HTERT RPE-1 (cell line): Measurements from ENCODE around the gene TNP1.

Experiments
- in situ Hi-C: fragments of 300-500 bp; cut with MboI; formaldehyde crosslinking; loops from 4 replicates; pipeline ENCODE4 v1.14.3; 2020; ENCODE audit warnings: low sequenced_read_pairs

The TNP1 gene

GRCh38 chr2:216845426-216845825, 14.4 kb downstream of the TNP1 start:
- in situ Hi-C loops, result no loop called here

DNA sequence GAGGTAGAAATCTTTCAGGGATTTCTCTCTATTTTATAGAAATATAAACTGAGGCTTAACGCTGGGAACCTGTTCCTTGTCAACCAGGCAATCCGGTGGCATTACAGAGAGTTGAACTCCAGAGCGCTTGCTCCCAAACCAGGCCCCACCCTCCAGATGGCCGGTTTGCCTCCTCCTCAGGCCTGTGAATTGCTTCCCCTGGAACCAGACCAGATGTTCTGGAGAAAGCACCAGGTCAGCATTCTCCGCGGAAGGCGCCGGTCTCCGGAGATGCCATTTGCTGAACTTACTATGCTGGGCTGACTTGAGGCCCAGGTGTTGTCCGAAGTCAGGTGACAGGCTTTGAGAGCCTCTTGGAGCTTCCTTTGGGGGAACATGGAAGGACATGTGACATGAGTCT, 17.2 kb downstream of the TNP1 start:
- in situ Hi-C loops, result no loop called here

DNA sequence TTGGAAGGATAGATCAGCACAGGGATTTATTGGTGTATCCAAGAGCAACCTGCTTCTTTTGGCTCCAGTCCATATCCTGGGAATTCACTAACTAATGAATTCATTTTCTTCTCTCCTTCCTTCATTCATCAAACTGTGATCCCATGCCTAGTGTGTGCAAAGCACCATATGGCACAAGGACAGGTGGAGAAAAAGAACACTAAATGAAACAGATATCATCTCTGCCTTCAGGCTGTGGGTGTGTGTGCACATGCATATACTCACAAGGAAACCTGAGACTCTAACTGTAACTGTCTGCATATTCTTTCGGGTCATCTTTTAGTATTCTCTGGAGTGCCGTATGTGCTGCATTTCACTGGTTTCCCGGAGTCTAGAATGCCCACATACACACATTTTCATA, 20.2 kb downstream of the TNP1 start:
- in situ Hi-C loops, result no loop called here

- in situ Hi-C loops, result no loop called here
These were observed 21.7 kb downstream of the TNP1 start for GRCh38 chr2:216838151-216838550.

DNA sequence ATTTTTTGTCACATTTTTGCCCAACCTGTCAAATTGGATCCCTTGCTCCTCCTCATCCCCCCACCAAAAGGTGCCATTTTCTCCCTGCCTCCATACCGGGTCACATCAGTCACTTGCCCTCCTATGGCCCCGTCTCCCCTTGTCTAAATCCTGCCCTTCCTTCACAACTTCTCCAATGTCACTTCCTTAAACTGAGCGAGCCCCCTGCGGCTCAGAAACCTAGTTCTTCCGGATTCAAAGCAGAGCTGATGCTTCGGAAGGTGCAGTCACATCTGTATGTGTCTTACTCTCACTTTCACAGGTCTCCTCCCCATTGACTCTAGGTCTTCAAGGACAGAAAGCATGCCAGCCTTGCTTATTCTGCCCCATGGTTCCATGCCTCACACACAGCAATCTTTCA, 22.1 kb downstream of the TNP1 start:
- in situ Hi-C loops, result no loop called here

DNA sequence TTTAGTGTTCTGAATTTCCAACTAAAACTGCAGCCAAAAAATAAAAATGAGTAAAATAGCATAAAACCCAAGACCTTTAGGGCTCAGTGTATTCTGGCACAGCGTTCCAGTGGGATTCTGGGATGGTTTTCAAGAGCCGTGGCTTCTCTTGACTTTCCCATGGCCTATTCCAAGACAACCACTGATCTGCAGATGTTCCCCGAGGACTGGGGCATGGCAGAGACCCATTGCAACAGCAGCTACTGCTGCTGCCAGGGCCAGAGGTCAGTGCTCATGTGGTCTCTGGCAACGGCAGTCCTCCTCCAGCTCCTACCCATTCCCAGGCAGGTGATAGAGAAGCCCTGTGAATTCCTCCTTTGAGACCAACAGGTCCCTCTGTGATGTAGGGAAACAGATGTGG, 26.8 kb downstream of the TNP1 start:
- in situ Hi-C loops, result no loop called here

- in situ Hi-C loops, result no loop called here
These were observed 29.5 kb downstream of the TNP1 start for GRCh38 chr2:216830346-216830745.

DNA sequence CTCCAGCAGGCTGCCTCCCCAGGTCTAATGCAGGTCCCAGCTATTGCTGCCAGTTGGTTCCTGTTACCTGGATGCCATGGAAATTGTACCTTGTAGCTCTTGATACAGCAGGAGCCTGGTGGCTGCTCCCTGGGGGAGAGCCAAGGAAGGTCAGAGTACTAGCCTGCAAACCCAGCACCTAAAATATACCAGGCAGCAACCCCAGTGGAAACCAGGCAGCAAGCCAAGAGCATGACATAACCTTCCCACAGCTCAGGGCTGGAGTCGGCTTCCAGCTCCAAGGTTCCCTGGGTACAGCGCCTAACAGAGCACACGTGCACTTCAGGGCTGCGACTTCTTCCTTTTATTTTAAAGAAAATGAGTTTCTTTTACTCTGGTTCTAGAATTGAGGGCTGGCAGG, 30.3 kb downstream of the TNP1 start:
- in situ Hi-C loops, result no loop called here

DNA sequence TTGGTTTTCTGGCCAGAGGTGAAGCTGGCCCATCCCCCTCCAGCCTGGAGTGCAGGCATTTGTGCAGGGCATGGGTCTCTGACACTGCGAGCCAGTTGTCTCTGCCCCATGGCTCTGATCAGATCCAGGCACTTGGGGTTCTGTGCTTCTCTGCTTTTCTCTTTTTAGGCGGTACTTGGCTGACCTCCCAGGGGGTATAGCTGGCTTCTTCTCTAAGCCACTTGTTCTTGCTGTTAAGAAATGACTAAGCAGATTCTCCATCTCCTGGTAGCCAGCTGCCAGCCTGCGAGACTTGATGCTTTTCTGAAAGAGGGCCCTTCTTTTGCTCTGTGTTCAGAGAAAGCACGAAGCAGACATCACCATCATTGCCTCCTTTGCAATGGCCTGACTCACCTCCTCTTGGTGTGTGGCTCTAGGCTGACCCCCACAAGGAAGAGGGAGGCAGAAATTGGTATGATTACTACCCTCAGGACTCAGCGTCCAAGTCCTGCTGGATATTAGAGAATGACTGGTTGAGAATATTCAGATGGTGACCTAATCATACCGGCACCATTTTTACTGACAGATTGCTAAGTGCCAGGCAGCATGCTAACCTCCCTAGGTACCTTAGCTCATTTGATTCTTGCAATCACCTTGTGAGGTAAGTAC, 32.7 kb downstream of the TNP1 start:
- in situ Hi-C loops, result no loop called here

DNA sequence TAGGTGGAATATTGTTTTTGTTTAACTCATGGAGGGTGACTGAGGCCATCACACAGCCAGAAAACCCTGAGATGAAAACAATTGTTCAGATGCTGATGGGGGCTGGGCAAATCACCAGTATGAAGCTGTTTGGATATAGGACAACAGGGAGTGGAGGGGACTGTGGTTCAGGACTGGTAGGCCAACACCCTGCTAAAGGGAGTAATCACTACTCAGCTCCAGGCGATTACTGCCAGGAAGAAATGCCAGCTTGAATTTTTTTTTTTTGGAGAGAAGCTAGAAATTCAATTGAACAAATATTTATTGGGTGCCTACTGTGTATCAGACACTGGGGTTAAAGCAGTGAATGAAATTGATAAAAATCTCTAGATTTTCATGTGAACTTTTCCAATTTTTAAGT, 37.4 kb downstream of the TNP1 start:
- in situ Hi-C loops, result no loop called here

DNA sequence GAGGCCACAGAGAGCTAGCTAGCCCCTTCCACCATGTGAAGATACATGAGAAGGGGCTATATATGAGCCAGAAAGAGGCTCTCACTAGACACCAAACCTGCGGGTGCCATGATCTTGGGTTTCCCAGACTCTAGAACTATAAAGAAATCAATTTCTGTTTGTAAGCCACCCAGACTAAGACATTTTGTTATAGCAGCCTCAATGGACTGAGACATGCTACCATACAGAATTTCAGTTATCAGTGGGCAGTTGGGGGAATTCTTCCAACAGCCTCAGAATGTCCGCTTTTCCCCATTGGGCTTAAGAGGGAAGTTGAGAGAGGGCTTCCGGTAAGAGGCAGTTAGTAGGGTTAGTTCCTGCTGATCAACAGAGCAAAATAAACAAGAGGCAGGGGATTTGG, 39.2 kb downstream of the TNP1 start:
- in situ Hi-C loops, result no loop called here

- in situ Hi-C loops, result no loop called here
These were observed 40.1 kb downstream of the TNP1 start for GRCh38 chr2:216819766-216820165.

DNA sequence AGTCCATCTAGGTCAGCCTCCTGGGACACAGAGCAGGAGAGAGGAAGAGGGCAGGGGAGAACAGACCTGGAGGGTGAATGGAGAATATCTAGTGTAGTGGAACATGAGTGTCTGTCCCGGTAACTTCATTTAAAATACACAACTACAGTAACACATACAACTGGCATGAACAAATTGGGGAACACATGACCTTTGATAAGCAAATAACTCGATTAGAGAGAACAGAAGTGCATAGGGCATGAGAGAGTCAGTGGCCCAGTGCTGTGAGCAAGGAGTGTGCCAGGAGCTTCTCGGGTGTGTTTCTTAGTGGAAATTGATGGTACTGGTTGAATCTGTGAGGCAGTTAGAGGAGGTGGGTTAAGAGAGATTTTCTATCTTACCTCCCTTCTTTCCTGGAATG, 40.8 kb downstream of the TNP1 start:
- in situ Hi-C loops, result no loop called here

GRCh38 chr2:216810399-216811160, 49.3 kb downstream of the TNP1 start:
- in situ Hi-C loops, result no loop called here
